GF-D8 (cell line): Measurements from ENCODE around the gene NEXMIF.
"Not testable (repeated sequence)": the region's sequence is repeated elsewhere in the genome, so short reads cannot be mapped to it uniquely, and the experiment has no call there.

ENCODE experiments used
- DNase-seq: peaks from one replicate; lab custom pipeline; 2025; lab: John Stamatoyannopoulos, UW

Gene NEXMIF

GRCh38 chrX:74797338-74797887 is 127.8 kb downstream of the NEXMIF start:
- no peak for DNase-seq

- DNase-seq, result no peak
These were observed 136.6 kb downstream of the NEXMIF start for GRCh38 chrX:74788545-74789086.

GRCh38 chrX:74784629-74785028 is 140.6 kb downstream of the NEXMIF start:
- DNase-seq, result no peak

GRCh38 chrX:74781507-74782034 is 143.7 kb downstream of the NEXMIF start:
- no peak for DNase-seq

GRCh38 chrX:74779175-74779574 is 146.1 kb downstream of the NEXMIF start:
- DNase-seq, result no peak

- DNase-seq, result no peak
These were observed 150.3 kb downstream of the NEXMIF start for GRCh38 chrX:74774988-74775387.

GRCh38 chrX:74736450-74736849 is 188.8 kb downstream of the NEXMIF start:
- no peak for DNase-seq

- DNase-seq, result no peak
These were observed 220.0 kb downstream of the NEXMIF start for GRCh38 chrX:74705269-74705668.

GRCh38 chrX:74701343-74701742 is 223.9 kb downstream of the NEXMIF start:
- not testable (repeated sequence) for DNase-seq

- DNase-seq, result no peak
These were observed 240.8 kb downstream of the NEXMIF start for GRCh38 chrX:74684466-74684865.
